Mesendoderm (in vitro differentiated cells): Measurements from ENCODE around the gene IQSEC1.

ENCODE experiments used
- DNase-seq: peaks from one replicate; pipeline ENCODE4 v3.0.0; 2013
- H2AK5ac ChIP-seq: 2 replicates; pipeline ENCODE4 v1.6.1; 2013; ENCODE audit warnings: low read length, inconsistent platforms
- H2BK120ac ChIP-seq: 2 replicates; pipeline ENCODE4 v1.6.1; 2013; ENCODE audit warnings: low read depth, mild to moderate bottlenecking, low read length, moderate library complexity, mixed read lengths
- H2BK15ac ChIP-seq: replicated peaks from 2 replicates; pipeline ENCODE4 v1.6.1; 2013; ENCODE audit warnings: low read depth, mild to moderate bottlenecking, moderate library complexity
- H2BK5ac ChIP-seq: 2 replicates; pipeline ENCODE4 v1.6.1; 2013; ENCODE audit warnings: low read length, inconsistent platforms
- H3K18ac ChIP-seq: 2 replicates; pipeline ENCODE4 v1.6.1; 2013; ENCODE audit warnings: mild to moderate bottlenecking, low read length, mixed read lengths
- H3K23ac ChIP-seq: one replicate; pipeline ENCODE4 v1.6.1; 2013; ENCODE audit warnings: low read length
- H3K27ac ChIP-seq: 2 replicates; pipeline ENCODE4 v1.5.1; 2013; ENCODE audit warnings: low read depth, mild to moderate bottlenecking, inconsistent platforms, low read length, moderate library complexity
- H3K27me3 ChIP-seq: 2 replicates; pipeline ENCODE4 v1.6.1; 2013; ENCODE audit warnings: low read length, control low read depth, mild to moderate bottlenecking, inconsistent platforms; ENCODE audit not compliant: insufficient read depth, poor library complexity
- H3K36me3 ChIP-seq: 2 replicates; pipeline ENCODE4 v1.6.1; 2013; ENCODE audit warnings: low read length, inconsistent platforms; ENCODE audit not compliant: control insufficient read depth, insufficient read depth
- H3K4ac ChIP-seq: one replicate; pipeline ENCODE4 v1.6.1; 2013; ENCODE audit warnings: low read depth, mild to moderate bottlenecking, low read length, moderate library complexity
- H3K4me1 ChIP-seq: 2 replicates; pipeline ENCODE4 v1.6.1; 2013; ENCODE audit warnings: low read depth, low read length, inconsistent platforms; ENCODE audit not compliant: control insufficient read depth
- H3K4me2 ChIP-seq: 2 replicates; pipeline ENCODE4 v1.6.1; 2013; ENCODE audit warnings: low read length
- H3K4me3 ChIP-seq: 2 replicates; pipeline ENCODE4 v1.5.1; 2013; ENCODE audit warnings: mild to moderate bottlenecking, low read length
- H3K56ac ChIP-seq: one replicate; pipeline ENCODE4 v1.6.1; 2013; ENCODE audit warnings: low read length
- H3K79me1 ChIP-seq: 2 replicates; pipeline ENCODE4 v1.6.1; 2013; ENCODE audit warnings: low read length, inconsistent platforms
- H3K79me2 ChIP-seq: 2 replicates; pipeline ENCODE4 v1.6.1; 2013; ENCODE audit warnings: mild to moderate bottlenecking, low read length; ENCODE audit not compliant: control insufficient read depth, insufficient read depth
- H3K9ac ChIP-seq: 2 replicates; pipeline ENCODE4 v1.6.1; 2013; ENCODE audit warnings: low read length, inconsistent platforms
- H4K5ac ChIP-seq: one replicate; pipeline ENCODE4 v1.6.1; 2013; ENCODE audit warnings: low read length
- H4K8ac ChIP-seq: one replicate; pipeline ENCODE4 v1.6.1; 2013; ENCODE audit warnings: low read depth, mild to moderate bottlenecking, control low read depth, low read length, moderate library complexity
- WGBS: extraction: QIAGEN DNeasy Blood & Tissue Kit; methylation state at CpG from one replicate; pipeline ENCODE4 v1.1.7; 2013; ENCODE audit warnings: low lambda C conversion rate, missing lambda C conversion rate; ENCODE audit not compliant: insufficient coverage; ENCODE audit errors: extremely low coverage; 5-methylcytosine and 5-hydroxymethylcytosine counted together

The IQSEC1 gene

DNA sequence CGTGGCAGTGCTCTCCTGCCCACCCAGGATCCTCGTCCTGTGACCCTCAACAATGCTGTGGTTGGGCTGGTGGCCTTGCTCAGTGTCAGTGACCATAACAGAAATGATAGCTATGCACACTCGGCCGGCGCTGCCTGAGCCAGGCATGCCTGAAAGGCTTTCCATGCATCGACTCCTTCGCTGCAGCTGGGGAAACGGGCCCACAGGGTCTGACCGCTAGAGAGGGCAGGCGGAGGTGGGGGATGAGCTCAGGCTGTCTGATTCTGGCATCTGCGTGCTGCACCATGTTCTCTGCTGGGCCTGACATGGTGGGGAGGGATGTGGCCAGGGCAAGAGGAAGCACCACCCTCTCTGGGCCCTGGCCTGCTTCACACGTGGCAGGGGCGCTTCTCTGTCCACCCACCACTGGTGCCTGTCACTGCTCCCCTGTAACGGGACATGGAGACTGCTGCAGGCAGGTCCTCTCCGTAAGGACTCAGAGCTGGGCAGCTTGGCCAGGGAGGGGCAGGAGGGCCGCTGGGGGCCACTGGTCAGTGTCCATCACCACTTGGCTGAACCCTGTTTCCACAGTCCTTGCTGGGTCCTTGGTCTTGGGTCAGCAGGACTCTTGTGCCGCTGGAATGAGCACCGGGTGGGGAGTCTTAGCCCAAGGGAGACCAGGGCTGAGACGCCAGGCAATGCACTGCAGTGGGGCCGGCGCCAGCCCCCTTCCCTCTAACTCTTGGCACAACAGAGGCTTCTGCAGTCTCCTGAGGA is 167.7 kb downstream of the IQSEC1 start:
- Histone ChIP-seq H3K79me2 (no peaks in the 10 kb centered on the region), H3K23ac (no peak overlapping the region), H3K27me3 (no peaks in the 10 kb centered on the region), H4K5ac (no peak overlapping the region), H3K9ac (no peak overlapping the region), H3K4me2 (no peak overlapping the region), H2BK120ac (no peak overlapping the region), H2BK5ac (no peak overlapping the region), H3K4ac (no peak overlapping the region), H3K56ac (no peak overlapping the region), H4K8ac (no peak overlapping the region), H3K4me3 (no peak overlapping the region), H2AK5ac (no peak overlapping the region), H3K18ac (no peak overlapping the region), H3K4me1 (no peaks in the 10 kb centered on the region), H3K79me1 (no peaks in the 10 kb centered on the region), H3K27ac (no peak overlapping the region), H2BK15ac (no peak overlapping the region), H3K36me3 (no peaks in the 10 kb centered on the region)
- DNase-seq = no peak
- no CpG with 5 or more reads among the region's 21 CpGs for WGBS

DNA sequence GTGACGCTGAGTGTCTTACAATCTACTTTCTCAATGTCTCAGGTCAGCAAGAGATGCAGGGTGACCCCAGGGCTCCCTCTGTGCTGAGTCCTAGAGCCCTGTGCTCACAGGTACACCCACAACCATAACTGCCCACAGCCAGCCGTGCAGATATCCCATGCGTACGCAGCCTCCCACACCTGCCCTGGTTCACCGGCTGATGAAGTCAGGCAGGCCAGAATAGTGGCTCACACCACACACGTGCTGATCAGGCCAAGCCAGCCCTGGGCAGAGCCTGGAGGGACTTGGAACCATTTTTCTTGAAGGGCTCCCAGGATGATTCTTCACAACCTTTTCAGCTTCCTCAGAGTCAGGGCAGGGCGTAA is 168.3 kb downstream of the IQSEC1 start:
- Histone ChIP-seq H3K23ac (no peak overlapping the region), H3K36me3 (no peaks in the 10 kb centered on the region), H4K5ac (no peak overlapping the region), H2BK120ac (no peak overlapping the region), H2AK5ac (no peak overlapping the region), H3K4me3 (no peak overlapping the region), H2BK5ac (no peak overlapping the region), H3K4ac (no peak overlapping the region), H3K79me2 (no peaks in the 10 kb centered on the region), H3K27ac (no peak overlapping the region), H3K4me2 (no peak overlapping the region), H2BK15ac (no peak overlapping the region), H3K4me1 (no peaks in the 10 kb centered on the region), H3K9ac (no peak overlapping the region), H4K8ac (no peak overlapping the region), H3K79me1 (no peaks in the 10 kb centered on the region), H3K18ac (no peak overlapping the region), H3K27me3 (no peaks in the 10 kb centered on the region), H3K56ac (no peak overlapping the region)
- no CpG with 5 or more reads among the region's 7 CpGs for WGBS
- no peak for DNase-seq

DNA sequence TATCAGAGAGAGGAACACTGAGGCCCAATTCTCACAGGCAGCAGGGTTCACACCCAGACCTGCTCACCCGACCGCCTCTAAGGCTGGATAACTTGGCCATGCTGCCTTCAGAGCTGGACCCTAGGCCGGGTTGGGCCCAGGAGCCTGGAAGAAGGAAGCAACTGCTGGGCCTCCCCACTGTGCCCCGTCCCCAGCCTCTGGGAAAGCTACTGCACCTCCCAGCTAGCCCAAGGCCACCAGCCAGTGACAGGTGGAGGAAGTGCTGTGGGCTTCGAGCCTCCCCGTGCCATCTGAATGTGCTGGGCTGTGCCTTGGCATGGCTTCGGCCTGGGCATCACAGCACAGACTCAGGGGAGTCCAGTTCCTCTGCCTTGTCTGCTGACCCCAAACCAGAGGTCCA is 169.3 kb downstream of the IQSEC1 start:
- no peak overlapping the region for H3K23ac ChIP-seq
- H3K4me3 ChIP-seq = no peak overlapping the region
- no peak overlapping the region for H3K56ac ChIP-seq
- H3K18ac ChIP-seq = no peak overlapping the region
- no peaks in the 10 kb centered on the region for H3K27me3 ChIP-seq
- no peak overlapping the region for H3K4ac ChIP-seq
- no peak overlapping the region for H2BK5ac ChIP-seq
- no peak overlapping the region for H2BK15ac ChIP-seq
- H3K4me1 ChIP-seq = no peaks in the 10 kb centered on the region
- H2AK5ac ChIP-seq = no peak overlapping the region
- no CpG with 5 or more reads among the region's 7 CpGs for WGBS
- H4K8ac ChIP-seq = no peak overlapping the region
- H3K27ac ChIP-seq = no peak overlapping the region
- H3K9ac ChIP-seq = no peak overlapping the region
- no peaks in the 10 kb centered on the region for H3K79me1 ChIP-seq
- DNase-seq = no peak
- no peak overlapping the region for H2BK120ac ChIP-seq
- no peaks in the 10 kb centered on the region for H3K79me2 ChIP-seq
- no peak overlapping the region for H4K5ac ChIP-seq
- no peaks in the 10 kb centered on the region for H3K36me3 ChIP-seq
- no peak overlapping the region for H3K4me2 ChIP-seq

DNA sequence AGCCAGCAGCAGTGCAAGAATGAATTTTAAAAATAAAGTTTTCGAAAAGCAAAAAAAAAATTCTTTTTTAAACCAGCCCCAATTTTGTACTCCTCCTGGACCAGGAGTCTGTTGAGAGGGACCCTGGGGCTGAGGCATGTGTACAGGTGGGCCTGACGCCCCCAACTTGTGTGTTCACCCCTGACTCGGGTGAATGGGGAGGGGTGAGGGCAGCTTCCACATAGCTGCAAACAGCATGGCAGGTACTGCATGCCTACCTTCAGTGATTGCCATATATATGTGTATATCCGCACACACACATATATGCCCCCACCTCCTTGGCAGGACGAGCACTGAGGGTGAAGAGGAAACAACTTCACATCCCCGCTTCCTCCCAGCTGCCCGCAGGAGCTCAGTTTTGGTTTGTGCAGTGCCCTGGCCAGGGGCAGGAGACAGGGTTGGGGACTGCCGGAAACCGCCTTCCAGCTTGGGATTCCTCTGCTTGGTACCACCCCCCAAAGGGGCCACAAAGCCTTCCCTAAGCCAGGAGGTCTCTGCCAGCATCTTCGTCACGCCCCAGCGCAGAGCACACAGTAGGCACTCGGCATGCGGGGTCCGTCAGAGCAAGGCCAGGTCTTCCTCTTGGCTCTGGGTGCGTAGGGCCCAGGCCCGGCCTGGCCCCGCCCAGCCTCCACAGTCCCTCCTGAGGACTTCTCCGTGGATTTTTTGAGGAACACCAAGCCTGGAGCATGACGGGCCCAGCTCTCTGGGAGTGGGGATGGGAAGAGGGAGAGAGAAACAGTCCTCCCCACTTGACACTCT is 170.0 kb downstream of the IQSEC1 start:
- Histone ChIP-seq H3K9ac (no peak overlapping the region), H3K27me3 (no peaks in the 10 kb centered on the region), H4K8ac (no peak overlapping the region), H3K79me1 (no peaks in the 10 kb centered on the region), H4K5ac (no peak overlapping the region), H2BK15ac (no peak overlapping the region), H3K4ac (no peak overlapping the region), H3K79me2 (no peaks in the 10 kb centered on the region), H2BK120ac (no peak overlapping the region), H3K36me3 (no peaks in the 10 kb centered on the region), H3K4me2 (no peak overlapping the region), H3K56ac (no peak overlapping the region), H2AK5ac (no peak overlapping the region), H3K18ac (no peak overlapping the region), H3K23ac (no peak overlapping the region), H3K27ac (no peak overlapping the region), H2BK5ac (no peak overlapping the region), H3K4me1 (no peaks in the 10 kb centered on the region), H3K4me3 (no peak overlapping the region)
- DNase-seq = no peak
- WGBS = no CpG with 5 or more reads among the region's 20 CpGs

DNA sequence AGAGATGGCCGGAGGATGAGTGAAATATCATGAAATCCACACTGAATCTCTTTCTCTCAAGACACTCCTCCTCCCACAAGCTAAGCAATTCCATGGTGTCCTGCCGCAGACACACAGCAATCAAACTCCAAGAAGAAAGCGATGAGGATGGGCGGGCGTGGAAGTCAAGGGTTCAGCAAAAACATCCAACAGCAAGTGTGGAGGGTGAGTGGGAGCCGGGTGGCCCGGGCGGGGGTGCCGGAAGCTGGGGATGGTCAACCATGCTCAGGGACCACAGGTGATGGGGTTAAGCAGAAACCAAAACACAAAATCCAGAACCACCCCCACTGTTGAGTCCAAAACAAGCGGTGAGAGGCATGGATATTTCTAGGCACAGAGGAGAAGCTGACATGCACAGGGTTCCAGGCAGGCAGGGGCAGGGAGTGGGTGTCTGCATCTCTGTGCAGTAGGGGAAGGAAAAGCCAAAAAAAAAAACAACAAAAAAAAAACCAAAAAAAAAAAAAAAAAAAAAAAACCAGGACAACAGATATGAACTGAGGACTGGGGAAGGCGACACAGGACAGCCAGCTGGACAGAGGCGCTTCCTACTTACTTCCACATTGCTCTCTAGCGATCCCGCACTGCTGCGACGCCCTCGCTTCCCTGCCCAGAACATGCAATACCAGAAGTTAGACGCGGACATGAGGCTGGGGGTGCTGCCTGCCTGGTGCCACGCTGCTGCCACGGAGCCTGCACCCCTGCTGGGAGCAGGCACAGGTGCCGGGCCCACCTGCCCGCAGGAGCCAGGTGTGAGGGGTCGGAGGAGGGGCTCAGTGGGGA is 170.8 kb downstream of the IQSEC1 start:
- no peaks in the 10 kb centered on the region for H3K36me3 ChIP-seq
- no peak overlapping the region for H2AK5ac ChIP-seq
- H3K4me3 ChIP-seq = no peak overlapping the region
- H2BK5ac ChIP-seq = no peak overlapping the region
- H3K79me1 ChIP-seq = no peaks in the 10 kb centered on the region
- WGBS = no CpG with 5 or more reads among the region's 24 CpGs
- H3K56ac ChIP-seq = no peak overlapping the region
- no peak overlapping the region for H4K5ac ChIP-seq
- no peak overlapping the region for H2BK120ac ChIP-seq
- no peak overlapping the region for H3K23ac ChIP-seq
- no peaks in the 10 kb centered on the region for H3K27me3 ChIP-seq
- H3K18ac ChIP-seq = no peak overlapping the region
- no peak overlapping the region for H4K8ac ChIP-seq
- H3K9ac ChIP-seq = no peak overlapping the region
- DNase-seq = no peak
- no peak overlapping the region for H3K27ac ChIP-seq
- H3K4me2 ChIP-seq = no peak overlapping the region
- H3K4ac ChIP-seq = no peak overlapping the region
- no peak overlapping the region for H2BK15ac ChIP-seq
- H3K79me2 ChIP-seq = no peaks in the 10 kb centered on the region
- peaks cover 1% of the 10 kb centered on the region for H3K4me1 ChIP-seq
